Mesodermal cell (in vitro differentiated cells): ENCODE measurements around the gene ITPR2.
"Not testable (repeated sequence)": the region's sequence is repeated elsewhere in the genome, so short reads cannot be mapped to it uniquely, and the experiment has no call there.

Source experiments
- H3K27ac ChIP-seq: 2 replicates; pipeline ENCODE4 v1.7.0; 2013; ENCODE audit warnings: mild to moderate bottlenecking, low read depth, low read length, moderate library complexity; ENCODE audit not compliant: severe bottlenecking
- H3K36me3 ChIP-seq: 2 replicates; pipeline ENCODE4 v1.7.1; 2013; ENCODE audit warnings: mild to moderate bottlenecking, low read length, moderate library complexity; ENCODE audit not compliant: control insufficient read depth, insufficient read depth
- H3K4me1 ChIP-seq: one replicate; pipeline ENCODE4 v1.7.1; 2013; ENCODE audit warnings: mild to moderate bottlenecking, low read length; ENCODE audit not compliant: insufficient read depth, control insufficient read depth, poor library complexity, severe bottlenecking
- H3K4me3 ChIP-seq: 2 replicates; pipeline ENCODE4 v1.7.0; 2013; ENCODE audit warnings: low read length, control low read depth, mild to moderate bottlenecking; ENCODE audit not compliant: insufficient read depth, poor library complexity, severe bottlenecking; ENCODE audit errors: extremely low read depth
- H3K9me3 ChIP-seq: 2 replicates; pipeline ENCODE4 v1.7.1; 2013; ENCODE audit warnings: mild to moderate bottlenecking, low read length, moderate library complexity; ENCODE audit not compliant: control insufficient read depth
- WGBS, 2 experiments: methylation state at CpG; one replicate each; pipeline ENCODE4 v1.1.5; 2013; ENCODE audit warnings: missing lambda C conversion rate in 2 of 2; ENCODE audit not compliant: insufficient coverage in 2 of 2; 5-methylcytosine and 5-hydroxymethylcytosine counted together

Gene ITPR2

DNA sequence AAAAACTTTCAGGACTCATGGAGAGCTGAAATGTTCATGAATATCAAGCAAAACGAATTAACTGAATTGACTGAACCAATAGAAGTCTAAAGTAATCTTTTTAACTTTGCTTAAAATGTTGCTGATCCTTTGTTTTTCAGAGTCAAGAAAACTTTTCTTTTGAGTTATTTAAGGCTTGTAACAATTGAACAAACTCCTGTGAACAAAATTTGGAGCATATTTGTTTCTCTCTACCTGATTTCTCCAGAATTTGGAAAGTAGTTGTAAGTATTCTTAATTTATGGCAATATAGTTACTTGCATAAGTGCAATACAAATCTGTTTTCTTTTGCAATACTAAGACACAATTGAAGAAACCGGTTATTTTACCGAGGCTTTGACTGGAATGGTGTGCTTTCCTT is 77.6 kb downstream of the ITPR2 start:
- not testable (repeated sequence) for H3K4me3 ChIP-seq, H3K36me3 ChIP-seq, H3K4me1 ChIP-seq, H3K27ac ChIP-seq
- WGBS, 2 experiments, result 85 to 100% methylated on average over 2 to 3 of the region's 3 CpGs
- H3K9me3 ChIP-seq, result peaks cover 16% of the 10 kb centered on the region

DNA sequence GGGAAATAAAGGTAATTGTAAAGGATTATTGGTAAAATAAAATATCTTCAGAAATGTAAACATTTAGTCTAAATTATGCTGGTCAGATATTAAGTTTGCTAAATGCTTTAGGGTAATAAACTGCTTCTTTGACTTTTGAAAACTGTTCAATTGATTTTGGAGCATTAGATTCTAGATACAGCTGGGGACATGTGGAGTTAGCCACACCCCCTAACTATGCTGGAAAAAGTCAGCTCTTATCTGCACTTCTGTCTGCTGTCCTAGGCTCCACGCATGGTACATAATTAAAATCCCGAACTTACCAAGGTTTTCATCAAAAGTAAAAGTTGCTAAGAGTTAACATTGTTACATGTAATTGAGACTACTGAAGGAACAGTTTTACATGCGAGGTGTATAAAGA is 78.8 kb downstream of the ITPR2 start:
- WGBS, 2 experiments, result 95 to 97% methylated on average over 2 to 3 of the region's 3 CpGs
- Histone ChIP-seq H3K9me3 (peaks cover 16% of the 10 kb centered on the region), H3K36me3 (no peaks in the 10 kb centered on the region), H3K27ac (no peak overlapping the region), H3K4me1 (peaks cover 3% of the 10 kb centered on the region), H3K4me3 (no peak overlapping the region)

DNA sequence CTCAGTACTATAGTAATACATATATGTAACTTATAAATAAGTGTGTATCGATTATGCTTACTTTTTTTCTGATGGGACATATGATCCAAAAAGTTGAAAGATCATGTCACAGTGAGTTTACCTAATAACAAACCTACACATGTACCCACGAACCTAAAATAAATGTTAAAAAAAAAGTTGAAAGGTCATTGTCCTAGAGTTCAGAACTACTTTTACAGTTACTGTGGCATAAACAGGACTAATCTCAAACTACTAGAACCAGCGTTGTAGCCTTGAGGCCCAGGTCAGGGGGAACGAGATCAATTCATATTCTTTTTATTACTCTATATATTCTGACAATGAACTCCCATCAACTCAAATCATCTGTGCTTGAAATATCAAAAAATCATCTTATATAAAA is 81.8 kb downstream of the ITPR2 start:
- Histone ChIP-seq H3K9me3 (peaks cover 16% of the 10 kb centered on the region), H3K27ac (no peak overlapping the region), H3K4me3 (no peak overlapping the region), H3K4me1 (peaks cover 32% of the 10 kb centered on the region), H3K36me3 (no peaks in the 10 kb centered on the region)
- WGBS, 2 experiments, result 90 to 100% methylated on average over 2 of the region's 4 CpGs

DNA sequence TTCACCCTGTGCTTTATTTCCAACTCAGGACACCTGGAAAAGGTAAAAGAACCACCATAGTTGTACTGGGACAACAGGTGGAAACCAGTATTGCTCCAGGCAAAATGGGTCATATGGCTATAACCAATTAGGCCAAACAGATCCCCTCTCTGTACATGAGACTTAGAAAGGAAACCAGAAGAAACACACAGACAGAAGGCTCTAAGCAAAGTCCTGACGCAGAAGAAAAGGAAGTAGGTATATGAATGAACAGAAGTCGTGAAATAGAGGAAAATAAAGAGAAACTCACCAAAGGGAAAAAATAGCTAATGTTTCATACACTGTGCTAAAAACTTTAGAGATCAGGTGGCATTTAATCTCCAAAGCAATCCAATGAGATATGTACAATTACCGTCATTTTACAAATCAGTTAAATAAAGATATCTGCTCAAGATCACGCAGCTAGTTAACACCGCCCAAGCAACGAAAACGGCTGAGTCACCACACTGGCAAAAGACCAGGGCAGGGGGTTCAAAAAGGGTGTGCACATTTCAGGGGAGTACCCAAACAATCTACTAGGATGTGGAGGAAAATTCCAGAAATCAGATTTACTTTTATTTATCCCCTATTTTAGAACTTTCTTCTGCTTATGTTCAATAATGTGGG is 82.3 kb downstream of the ITPR2 start:
- WGBS, 2 experiments, result 96% methylated on average over 4 of the region's 7 CpGs; no CpG with 5 or more reads in 1 of the 2 experiments
- Histone ChIP-seq H3K27ac (no peak overlapping the region), H3K4me1 (peaks cover 38% of the 10 kb centered on the region), H3K36me3 (no peaks in the 10 kb centered on the region), H3K4me3 (no peak overlapping the region), H3K9me3 (peaks cover 15% of the 10 kb centered on the region)

DNA sequence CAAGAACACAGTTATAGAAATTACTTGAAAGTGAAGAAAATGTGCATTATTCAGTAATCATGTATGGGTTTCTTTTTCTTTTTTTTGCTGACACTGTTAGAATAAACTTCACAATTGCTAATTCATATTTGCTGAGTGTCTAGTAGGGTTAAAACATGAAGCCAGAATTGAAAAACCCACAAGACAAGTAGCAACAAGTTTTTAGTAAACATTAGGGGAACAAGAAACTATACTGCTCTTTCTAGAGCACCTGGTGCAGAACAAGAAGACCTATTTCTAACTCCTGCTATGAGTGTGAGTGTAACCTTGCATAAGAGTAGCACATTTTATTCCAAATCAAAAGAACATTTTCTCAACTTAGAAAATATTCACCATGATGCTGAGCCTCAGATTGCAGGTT is 83.2 kb downstream of the ITPR2 start:
- no peak overlapping the region for H3K27ac ChIP-seq
- H3K9me3 ChIP-seq, result peaks cover 6% of the 10 kb centered on the region
- H3K4me3 ChIP-seq, result no peak overlapping the region
- H3K36me3 ChIP-seq, result no peaks in the 10 kb centered on the region
- peaks cover 46% of the 10 kb centered on the region for H3K4me1 ChIP-seq

DNA sequence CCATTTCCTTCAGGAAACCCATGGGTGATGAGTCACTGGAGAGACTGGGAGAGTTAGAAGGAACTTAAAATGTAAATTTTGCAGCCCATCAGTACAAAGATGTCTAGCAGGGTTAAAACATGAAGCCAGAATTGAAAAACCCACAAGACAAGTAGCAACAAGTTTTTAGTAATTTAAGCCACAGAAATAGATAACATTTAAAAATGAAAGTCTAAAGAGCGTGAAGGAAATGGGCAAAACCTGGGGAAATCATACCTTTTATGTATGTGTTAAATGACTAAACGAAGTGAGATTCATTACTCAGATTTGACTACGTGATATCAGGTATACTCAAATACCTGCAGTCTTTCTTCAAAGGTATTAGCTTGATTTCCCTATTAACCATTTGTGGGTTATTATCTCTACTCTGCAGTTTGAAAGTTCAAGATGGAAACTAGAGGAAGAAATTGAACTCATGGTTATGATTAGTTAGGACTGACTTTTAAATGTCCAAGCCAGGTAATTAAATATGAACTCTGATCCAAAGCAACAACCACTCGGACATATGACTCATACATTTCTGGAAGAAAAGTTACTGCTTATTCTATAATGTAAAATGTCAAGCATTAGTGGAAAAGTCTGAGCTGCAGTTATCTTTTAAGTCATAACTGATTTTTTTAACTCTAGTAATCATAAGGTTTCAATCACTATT is 84.1 kb downstream of the ITPR2 start:
- Histone ChIP-seq H3K27ac (no peak overlapping the region), H3K36me3 (no peaks in the 10 kb centered on the region), H3K9me3 (peaks cover 5% of the 10 kb centered on the region), H3K4me1 (peaks cover 53% of the 10 kb centered on the region), H3K4me3 (no peak overlapping the region)
- WGBS, 2 experiments, result no CpG with 5 or more reads among the region's 4 CpGs

DNA sequence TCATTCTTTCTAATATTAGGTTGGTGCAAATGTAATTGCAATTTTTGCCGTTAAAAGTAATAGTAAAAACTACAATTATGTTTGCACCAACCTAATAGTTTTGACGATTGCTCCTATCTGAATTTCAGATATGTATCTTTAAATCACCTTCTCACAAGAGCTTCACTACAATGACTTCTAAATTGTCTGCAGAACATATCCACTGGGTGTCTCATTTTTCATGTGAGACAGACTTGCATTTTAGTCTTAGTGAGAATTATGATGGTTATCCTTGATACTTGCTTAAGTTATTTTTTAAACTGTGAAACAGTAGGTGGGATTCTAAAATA is 84.6 kb downstream of the ITPR2 start:
- Histone ChIP-seq H3K27ac (no peak overlapping the region), H3K9me3 (peaks cover 4% of the 10 kb centered on the region), H3K36me3 (no peaks in the 10 kb centered on the region), H3K4me3 (no peak overlapping the region), H3K4me1 (peaks cover 53% of the 10 kb centered on the region)
- WGBS, 2 experiments, result 80 to 100% methylated on average over 1 of the region's 2 CpGs

DNA sequence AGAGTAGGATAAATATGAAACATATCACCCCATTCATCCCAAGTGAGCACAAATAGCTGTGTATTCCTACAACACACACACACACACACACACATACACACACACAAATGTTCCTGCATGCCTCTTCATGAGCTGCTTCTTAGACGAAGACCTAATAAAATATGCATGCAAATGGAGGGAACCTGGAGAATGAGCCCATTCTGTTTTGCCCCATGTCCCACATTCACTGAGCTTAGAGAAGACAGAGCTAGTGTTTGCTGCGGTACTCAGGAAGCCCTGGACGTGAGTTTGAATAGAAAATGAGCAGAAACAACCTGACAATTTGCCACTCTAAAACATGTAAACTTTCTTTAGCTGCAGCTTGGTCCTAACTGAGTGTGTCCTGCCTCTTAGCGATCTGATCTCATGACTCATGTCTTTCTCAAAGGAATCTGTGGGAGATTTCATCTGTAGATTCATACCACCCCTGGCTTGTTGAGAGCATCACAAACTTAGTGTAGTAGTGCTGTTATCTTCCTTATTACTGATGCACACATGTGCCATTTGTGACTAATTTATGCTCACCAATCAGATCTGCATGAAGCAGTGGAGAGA is 86.8 kb downstream of the ITPR2 start:
- Histone ChIP-seq H3K36me3 (no peaks in the 10 kb centered on the region), H3K4me1 (peaks cover 59% of the 10 kb centered on the region), H3K27ac (peak overlapping the region; percentile 77), H3K9me3 (no peaks in the 10 kb centered on the region), H3K4me3 (no peak overlapping the region)
- 56% methylated on average over 2 of the region's 4 CpGs; no CpG with 5 or more reads in 1 of the 2 experiments for WGBS, 2 experiments

DNA sequence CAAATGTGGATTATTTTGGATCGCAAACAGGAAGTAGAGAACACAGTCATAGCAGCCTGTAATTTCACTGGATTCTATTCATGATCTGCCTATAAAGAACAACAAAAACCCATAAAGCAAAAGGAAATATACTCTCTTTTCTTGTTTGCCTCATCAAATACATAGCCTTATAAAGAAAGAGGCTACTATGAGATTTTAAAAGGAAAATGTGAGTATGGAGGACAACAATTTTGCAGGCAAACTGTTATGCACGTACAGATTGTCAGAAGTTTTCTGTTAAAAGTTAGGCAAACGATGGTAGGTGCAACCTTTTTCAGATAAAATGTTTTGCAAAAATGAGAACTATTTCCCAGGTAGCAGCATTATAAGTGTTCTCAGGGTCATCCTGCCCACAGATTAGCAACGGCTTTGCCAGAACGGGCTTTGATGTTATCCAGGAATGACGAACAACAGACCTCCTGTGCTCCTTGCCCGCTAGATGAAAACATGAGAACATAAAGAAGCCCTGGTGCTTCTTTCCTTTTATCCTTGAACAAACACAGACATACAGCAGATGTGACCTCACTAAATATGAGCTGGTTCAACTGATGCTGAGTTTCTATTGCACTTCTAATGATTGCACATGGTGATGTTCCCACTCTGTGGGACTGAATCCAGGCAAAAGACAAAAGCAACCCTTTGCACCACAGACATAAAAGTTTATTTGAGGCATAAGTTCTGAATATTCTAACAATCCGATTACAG is 88.1 kb downstream of the ITPR2 start:
- H3K36me3 ChIP-seq, result no peaks in the 10 kb centered on the region
- H3K9me3 ChIP-seq, result no peaks in the 10 kb centered on the region
- H3K4me1 ChIP-seq, result peaks cover 62% of the 10 kb centered on the region
- 80 to 88% methylated on average over 6 of the region's 8 CpGs for WGBS, 2 experiments
- peak overlapping the region; percentile 77 for H3K27ac ChIP-seq
- H3K4me3 ChIP-seq, result no peak overlapping the region

DNA sequence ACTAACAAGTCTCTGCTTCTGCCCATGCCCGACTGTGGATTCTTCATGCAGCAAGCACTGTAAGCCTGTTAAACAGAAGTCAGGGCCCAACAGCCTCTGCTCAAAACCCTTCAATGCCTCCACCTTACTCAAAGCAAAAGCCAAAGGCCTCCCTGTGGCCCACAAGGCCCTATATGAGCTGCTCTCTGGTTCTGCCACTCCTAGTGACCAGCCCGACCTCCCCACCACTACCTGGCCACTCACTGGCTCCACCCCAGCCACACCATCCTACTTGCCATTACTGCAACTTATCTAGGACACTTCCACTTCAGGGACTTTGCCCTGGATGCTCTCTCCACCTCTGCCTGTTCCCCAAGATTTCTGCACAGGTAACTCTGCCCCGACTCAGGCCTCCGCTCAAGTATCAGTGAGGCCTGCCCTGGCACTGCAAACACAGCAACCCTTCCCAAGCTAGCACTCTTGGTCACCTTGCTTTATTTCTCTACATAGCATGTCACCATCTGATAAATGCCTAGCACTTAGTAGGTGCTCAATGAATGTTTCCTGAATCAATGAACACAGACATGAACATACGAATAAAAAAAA is 88.9 kb downstream of the ITPR2 start:
- Histone ChIP-seq H3K27ac (no peak overlapping the region), H3K4me1 (peaks cover 60% of the 10 kb centered on the region), H3K9me3 (peaks cover 4% of the 10 kb centered on the region), H3K4me3 (no peak overlapping the region), H3K36me3 (no peaks in the 10 kb centered on the region)
- WGBS, 2 experiments, result 92 to 95% methylated on average over 2 to 4 of the region's 5 CpGs
